ENCODE data around the gene NT5C1A. TPM values are rescaled to one million over a fixed set of nuclear protein-coding genes. Genes with fewer than 3 reads are reported as not detected.

Gene NT5C1A
- total RNA-seq, 2 donors from 2014 or later = 0.91 TPM; not detected in 1

DNA sequence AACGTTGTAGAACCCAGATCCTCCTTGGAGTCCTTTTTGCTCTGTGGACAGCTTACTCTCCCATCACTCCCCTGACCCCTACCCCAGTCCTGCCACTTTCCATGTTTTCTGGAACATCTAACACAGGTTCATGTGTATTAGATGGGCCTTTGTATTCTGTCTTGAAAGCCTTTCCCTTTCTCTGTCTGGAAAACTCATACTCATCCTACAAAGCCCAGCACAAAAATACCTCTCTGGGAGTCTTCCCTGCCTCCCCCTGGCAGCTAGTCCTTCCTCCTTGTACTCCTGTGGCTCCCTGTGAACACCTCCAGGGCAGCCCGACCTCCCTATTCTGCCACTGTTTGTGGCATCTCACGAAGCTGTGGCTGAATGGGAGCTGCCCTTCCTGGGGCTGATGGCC is 24.7 kb downstream of the NT5C1A start:
- WGBS = 82% methylated on average over 3 of the region's 3 CpGs
- Histone ChIP-seq H3K4me3 (no peak overlapping the region), H3K9me3 (no peaks in the 10 kb centered on the region), H3K4me1 (replicated peaks) (no peaks in the 10 kb centered on the region), H3K36me3 (no peaks in the 10 kb centered on the region), H3K27ac (peak overlapping the region; percentile 13 to 58), H3K27me3 (replicated peaks; ENCODE audit: insufficient read depth) (no peaks in the 10 kb centered on the region)
- intact Hi-C loops (cut with DNase I) = no loop called here
- TF ChIP-seq, protein P1, sequence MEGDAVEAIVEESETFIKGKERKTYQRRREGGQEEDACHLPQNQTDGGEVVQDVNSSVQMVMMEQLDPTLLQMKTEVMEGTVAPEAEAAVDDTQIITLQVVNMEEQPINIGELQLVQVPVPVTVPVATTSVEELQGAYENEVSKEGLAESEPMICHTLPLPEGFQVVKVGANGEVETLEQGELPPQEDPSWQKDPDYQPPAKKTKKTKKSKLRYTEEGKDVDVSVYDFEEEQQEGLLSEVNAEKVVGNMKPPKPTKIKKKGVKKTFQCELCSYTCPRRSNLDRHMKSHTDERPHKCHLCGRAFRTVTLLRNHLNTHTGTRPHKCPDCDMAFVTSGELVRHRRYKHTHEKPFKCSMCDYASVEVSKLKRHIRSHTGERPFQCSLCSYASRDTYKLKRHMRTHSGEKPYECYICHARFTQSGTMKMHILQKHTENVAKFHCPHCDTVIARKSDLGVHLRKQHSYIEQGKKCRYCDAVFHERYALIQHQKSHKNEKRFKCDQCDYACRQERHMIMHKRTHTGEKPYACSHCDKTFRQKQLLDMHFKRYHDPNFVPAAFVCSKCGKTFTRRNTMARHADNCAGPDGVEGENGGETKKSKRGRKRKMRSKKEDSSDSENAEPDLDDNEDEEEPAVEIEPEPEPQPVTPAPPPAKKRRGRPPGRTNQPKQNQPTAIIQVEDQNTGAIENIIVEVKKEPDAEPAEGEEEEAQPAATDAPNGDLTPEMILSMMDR (IDR thresholded peaks at IDR 0.05) = no peak
- DNase-seq (ENCODE audit: low spot score) = no peak

- Histone ChIP-seq H3K4me3 (no peak overlapping the region), H3K4me1 (replicated peaks) (no peaks in the 10 kb centered on the region), H3K36me3 (no peaks in the 10 kb centered on the region), H3K27me3 (replicated peaks; ENCODE audit: insufficient read depth) (no peaks in the 10 kb centered on the region), H3K27ac (peak overlapping the region; percentile 13 to 58), H3K9me3 (no peaks in the 10 kb centered on the region)
- DNase-seq (ENCODE audit: low spot score) = no peak
- WGBS = 42% methylated on average over 10 of the region's 12 CpGs
- TF ChIP-seq, protein P1 (IDR thresholded peaks at IDR 0.05) = no peak
- TF ChIP-seq POLR2A (IDR thresholded peaks at IDR 0.05) (no peak), POLR2AphosphoS5 (IDR thresholded peaks at IDR 0.05) (no peak)
- intact Hi-C loops (cut with DNase I) = no loop called here
Measured at GRCh38 chr1:39646232-39647081, 25.4 kb downstream of the NT5C1A start.

GRCh38 chr1:39645411-39646043 is 26.4 kb downstream of the NT5C1A start:
- DNase-seq (ENCODE audit: low spot score) = no peak
- WGBS = 79% methylated on average over 3 of the region's 3 CpGs
- TF ChIP-seq, protein P1 (IDR thresholded peaks at IDR 0.05) = no peak
- TF ChIP-seq POLR2AphosphoS5 (IDR thresholded peaks at IDR 0.05) (no peak), POLR2A (IDR thresholded peaks at IDR 0.05) (no peak)
- Histone ChIP-seq H3K4me3 (no peak overlapping the region), H3K27ac (no peak overlapping the region), H3K36me3 (no peaks in the 10 kb centered on the region), H3K9me3 (no peaks in the 10 kb centered on the region), H3K27me3 (replicated peaks; ENCODE audit: insufficient read depth) (no peaks in the 10 kb centered on the region), H3K4me1 (replicated peaks) (no peaks in the 10 kb centered on the region)
- intact Hi-C loops (cut with DNase I) = no loop called here

DNA sequence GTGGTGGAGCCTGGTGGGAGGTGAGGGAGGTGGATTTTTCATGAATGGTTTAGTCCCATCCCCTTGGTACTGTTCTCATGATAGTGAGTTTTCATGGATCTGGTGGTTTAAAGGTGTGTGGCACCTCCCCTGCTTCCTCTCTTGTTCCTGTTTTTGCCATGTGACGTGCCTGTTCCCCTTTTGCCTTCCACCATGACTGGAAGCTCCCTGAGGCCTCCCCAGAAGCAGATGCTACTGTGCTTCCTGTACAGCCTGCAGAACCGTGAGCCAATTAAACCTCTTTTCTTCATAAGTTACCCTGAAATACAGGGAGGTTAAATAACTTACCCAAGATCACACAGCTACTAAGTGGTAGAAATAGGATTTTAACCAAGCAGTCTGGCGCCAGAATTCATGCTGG is 28.2 kb downstream of the NT5C1A start:
- Histone ChIP-seq H3K27ac (no peak overlapping the region), H3K4me1 (replicated peaks) (no peaks in the 10 kb centered on the region), H3K4me3 (no peak overlapping the region), H3K9me3 (no peaks in the 10 kb centered on the region), H3K27me3 (replicated peaks; ENCODE audit: insufficient read depth) (no peaks in the 10 kb centered on the region), H3K36me3 (no peaks in the 10 kb centered on the region)
- WGBS = 91% methylated on average over 3 of the region's 3 CpGs
- no peak for TF ChIP-seq POLR2A (IDR thresholded peaks at IDR 0.05)
- no peak for TF ChIP-seq POLR2AphosphoS5 (IDR thresholded peaks at IDR 0.05)
- intact Hi-C loops (cut with DNase I) = no loop called here
- no peak for DNase-seq (ENCODE audit: low spot score)

DNA sequence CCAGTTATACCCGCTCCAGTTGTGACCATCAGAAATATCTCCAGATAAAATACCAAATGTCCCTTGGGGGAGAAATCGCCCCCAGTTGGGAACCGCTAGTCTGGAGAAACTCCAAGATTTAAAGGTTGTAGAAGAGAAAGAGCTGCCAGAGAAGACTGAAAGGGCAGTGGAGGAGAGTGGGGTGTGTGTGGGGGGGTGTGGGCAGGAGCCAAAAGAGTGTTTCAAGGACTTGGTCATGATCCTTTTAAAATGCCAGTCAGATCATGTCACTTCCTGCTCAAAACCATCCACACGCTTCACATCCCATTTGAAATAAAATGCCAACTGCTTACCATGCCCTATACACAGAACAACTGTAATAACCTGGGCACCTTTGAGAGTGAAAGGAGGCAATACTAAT is 29.1 kb downstream of the NT5C1A start:
- Histone ChIP-seq H3K36me3 (no peaks in the 10 kb centered on the region), H3K27ac (no peak overlapping the region), H3K27me3 (replicated peaks; ENCODE audit: insufficient read depth) (no peaks in the 10 kb centered on the region), H3K4me3 (no peak overlapping the region), H3K4me1 (replicated peaks) (no peaks in the 10 kb centered on the region), H3K9me3 (no peaks in the 10 kb centered on the region)
- no peak for DNase-seq (ENCODE audit: low spot score)
- TF ChIP-seq, protein P1 (IDR thresholded peaks at IDR 0.05) = no peak
- TF ChIP-seq POLR2AphosphoS5 (IDR thresholded peaks at IDR 0.05) = no peak
- TF ChIP-seq POLR2A (IDR thresholded peaks at IDR 0.05) = no peak
- intact Hi-C loops (cut with DNase I) = no loop called here
- 68% methylated on average over 4 of the region's 4 CpGs for WGBS
